A549 (cell line): ENCODE data around the gene GORASP2. TPM values are rescaled to one million over a fixed set of nuclear protein-coding genes. Genes with fewer than 3 reads are reported as not detected.

ENCODE experiments used
- ATAC-seq, 2 experiments: fragments of 200-7000 bp in 1 of 2; fragments of >200 bp in 1 of 2; cut with Nextera tagmentation in 1 of 2; cut with Tn5 transposase in 1 of 2; 3 replicates each; pipeline versions ENCODE4 v1.8.0 to v1.9.1; 2018 to 2020; ENCODE audit warnings: mild to moderate bottlenecking in 1 of 2, moderate library complexity in 1 of 2
- CTCF ChIA-PET: fragments of 300-600 bp; sonication (Branson Sonifier 250); formaldehyde crosslinking; extraction: SDS; loops from one replicate; lab custom pipeline; 2021; ENCODE audit warnings: antibody characterized with exemption, inconsistent platforms; lab: Yijun Ruan, JAX
- POLR2A ChIA-PET: fragments of 350-600 bp; formaldehyde crosslinking; extraction: SDS; loops from one replicate; lab custom pipeline; 2021; ENCODE audit warnings: antibody characterized with exemption, inconsistent platforms; lab: Yijun Ruan, JAX
- DNase-seq, 2 experiments: peaks; one replicate each; pipeline versions ENCODE4 v3.0.0 to v3.0.0-alpha.2; 2011 to 2016; ENCODE audit warnings: low read depth in 1 of 2, low spot score in 1 of 2
- FAIRE-seq: peaks from 2 replicates; lab custom pipeline; 2011; peaks lifted over from hg19 to GRCh38; lab: Jason Lieb, UNC
- H3K27ac ChIP-seq, 2 experiments: fragments of >200 bp; sonication (Bioruptor Twin); formaldehyde crosslinking; 3 replicates each; pipeline ENCODE4 v1.5.1; 2016 to 2017
- H3K4me1 ChIP-seq: fragments of >200 bp; sonication (Bioruptor Twin); formaldehyde crosslinking; 3 replicates; pipeline ENCODE4 v1.6.1; 2016
- H3K4me2 ChIP-seq: fragments of >200 bp; sonication (Bioruptor Twin); formaldehyde crosslinking; 3 replicates; pipeline ENCODE4 v1.6.1; 2016
- H3K4me3 ChIP-seq: fragments of >200 bp; sonication (Bioruptor Twin); formaldehyde crosslinking; 3 replicates; pipeline ENCODE4 v1.5.1; 2016
- H3K9me3 ChIP-seq: fragments of >200 bp; sonication (Bioruptor Twin); formaldehyde crosslinking; 3 replicates; pipeline ENCODE4 v1.6.1; 2016
- ATOH8 ChIP-seq: fragments of 250-450 bp; sonication (Bioruptor Pico); IDR thresholded peaks from 2 replicates; pipeline ENCODE4 v1.5.0; 2020; ENCODE audit warnings: low read depth, mild to moderate bottlenecking, moderate library complexity
- CBX2 ChIP-seq: fragments of 200-600 bp; sonication (generic); IDR thresholded peaks from 2 replicates; pipeline ENCODE4 v1.6.1; 2016; ENCODE audit warnings: low read depth, mild to moderate bottlenecking, borderline replicate concordance
- CEBPB ChIP-seq, 2 experiments: fragments of >200 bp in 1 of 2; sonication (Bioruptor Twin) in 1 of 2; formaldehyde crosslinking in 1 of 2; IDR thresholded peaks; 2 replicates each; pipeline ENCODE4 v1.6.1; 2012 to 2016
- CHD4 ChIP-seq: fragments of 200-600 bp; sonication (generic); IDR thresholded peaks from 2 replicates; pipeline ENCODE4 v1.6.1; 2016; ENCODE audit warnings: antibody characterized with exemption, mild to moderate bottlenecking, borderline replicate concordance
- ELK1 ChIP-seq: fragments of 150-350 bp; IDR thresholded peaks from 2 replicates; pipeline ENCODE4 v1.6.1; 2014; ENCODE audit warnings: low read depth, mild to moderate bottlenecking, low read length
- HOXB13 ChIP-seq: fragments of 250-450 bp; sonication (Bioruptor Pico); IDR thresholded peaks from 2 replicates; pipeline ENCODE4 v1.5.0; 2020; ENCODE audit warnings: low read depth, mild to moderate bottlenecking, moderate library complexity
- NFE2L2 ChIP-seq: fragments of 150-350 bp; conservative IDR thresholded peaks from 2 replicates; pipeline ENCODE4 v1.6.1; 2014; ENCODE audit warnings: low read length
- NR3C1 ChIP-seq: fragments of >200 bp; sonication (Bioruptor Twin); formaldehyde crosslinking; IDR thresholded peaks from 3 replicates; pipeline ENCODE4 v1.6.1; 2017
- POLR2AphosphoS2 ChIP-seq: conservative IDR thresholded peaks from 2 replicates; pipeline ENCODE4 v1.6.1; 2012; ENCODE audit warnings: low read length, improper control_type of control experiment, inconsistent platforms
- RFX5 ChIP-seq: fragments of 450-650 bp; IDR thresholded peaks from 2 replicates; pipeline ENCODE4 v1.7.1; 2014; ENCODE audit warnings: antibody characterized with exemption, mild to moderate bottlenecking, moderate library complexity
- SMC3 ChIP-seq: fragments of >200 bp; sonication (Bioruptor Twin); formaldehyde crosslinking; IDR thresholded peaks from 3 replicates; pipeline ENCODE4 v1.6.1; 2018; ENCODE audit warnings: inconsistent platforms
- SREBF2 ChIP-seq: fragments of 450-650 bp; IDR thresholded peaks from 2 replicates; pipeline ENCODE4 v1.6.1; 2014; ENCODE audit warnings: mild to moderate bottlenecking, moderate library complexity
- USF2 ChIP-seq: fragments of 450-650 bp; IDR thresholded peaks from 2 replicates; pipeline ENCODE4 v1.6.1; 2014; ENCODE audit warnings: antibody characterized with exemption
- ZNF302 ChIP-seq: fragments of 250-450 bp; sonication (Bioruptor Pico); IDR thresholded peaks from 2 replicates; pipeline ENCODE4 v1.9.0; 2021; ENCODE audit warnings: inconsistent platforms, mild to moderate bottlenecking, moderate library complexity
- WGBS: methylation state at CpG from one replicate; pipeline ENCODE4 v1.1.6; 2017; ENCODE audit errors: missing lambda C conversion rate; 5-methylcytosine and 5-hydroxymethylcytosine counted together
- polyA plus RNA-seq, 4 experiments: library from polyadenylated mRNA; depleted of rRNA in 3 of 4; stranded (reverse); fragments of >200 nt; fragmentation: RNase III in 1 of 4; extraction: RNeasy Plus Mini Kit Qiagen cat#74134 plus additional on column Dnase treatment in 1 of 4; gene quantifications; 2 replicates in 3 of 4; 3 replicates in 1 of 4; pipeline ENCODE4 v1.2.3, GENCODE V29; 2011 to 2017

The GORASP2 gene
- polyA plus RNA-seq, 2 of the 4 experiments (the other 2 are of a cell fraction): 90.5 to 179 TPM

- H3K27ac ChIP-seq: no peak overlapping the region
- ChIA-PET CTCF (no interaction called here), POLR2A (no interaction called here)
- ATAC-seq (no peak), FAIRE-seq (no peak), DNase-seq (no peak)
- H3K4me3 ChIP-seq: no peak overlapping the region
- TF ChIP-seq CEBPB (IDR thresholded peaks at IDR 0.05): no peak
- TF ChIP-seq RFX5: no peak
- TF ChIP-seq HOXB13: no peak
- no peak for TF ChIP-seq USF2
- no peak for TF ChIP-seq ATOH8 (CRISPR knock-in tag)
- no peak for TF ChIP-seq NFE2L2
- no peak for TF ChIP-seq CBX2
- no peak for TF ChIP-seq NR3C1
- TF ChIP-seq SREBF2: no peak
- no peak for TF ChIP-seq ELK1
- no peak for TF ChIP-seq POLR2AphosphoS2
- no peak for TF ChIP-seq CHD4
- no peak for TF ChIP-seq SMC3
- TF ChIP-seq ZNF302: no peak
- no peak overlapping the region for H3K4me2 ChIP-seq
- H3K4me1 ChIP-seq: peaks cover 5% of the 10 kb centered on the region
- 96% methylated on average over 9 of the region's 9 CpGs for WGBS
- no peaks in the 10 kb centered on the region for H3K9me3 ChIP-seq
These were observed 87.1 kb downstream of the GORASP2 start for GRCh38 chr2:171016125-171016524.

Other genes starting within 250 kb of the GORASP2 start
- not detected in 2 replicates for gene SP5, start 213.9 kb upstream of the GORASP2 start, polyA plus RNA-seq (2011; rRNA removed)
- gene SP5, start 213.9 kb upstream of the GORASP2 start, polyA plus RNA-seq (2017; fragmentation: RNase III; extraction: RNeasy Plus Mini Kit Qiagen cat#74134 plus additional on column Dnase treatment): not detected in 3 replicates
- not detected in 2 replicates for gene ERICH2, start 158.9 kb upstream of the GORASP2 start, polyA plus RNA-seq (2011; rRNA removed)
- gene ERICH2, start 158.9 kb upstream of the GORASP2 start, polyA plus RNA-seq (2017; fragmentation: RNase III; extraction: RNeasy Plus Mini Kit Qiagen cat#74134 plus additional on column Dnase treatment): not detected in 3 replicates
- gene GAD1, start 112.4 kb upstream of the GORASP2 start, polyA plus RNA-seq (2011; rRNA removed): 0.41 and 0.48 TPM in 2 replicates
- 0.13 to 0.26 TPM (median 0.15 TPM) in 3 replicates for gene GAD1, start 112.4 kb upstream of the GORASP2 start, polyA plus RNA-seq (2017; fragmentation: RNase III; extraction: RNeasy Plus Mini Kit Qiagen cat#74134 plus additional on column Dnase treatment)
- gene TLK1, start 231.6 kb downstream of the GORASP2 start, polyA plus RNA-seq (2011; rRNA removed): 28.9 and 29.8 TPM in 2 replicates
- 16.9 to 19.1 TPM (median 18.8 TPM) in 3 replicates for gene TLK1, start 231.6 kb downstream of the GORASP2 start, polyA plus RNA-seq (2017; fragmentation: RNase III; extraction: RNeasy Plus Mini Kit Qiagen cat#74134 plus additional on column Dnase treatment)